CD14-positive monocyte (primary cell): ENCODE measurements around the gene GTPBP6. TPM values are rescaled to one million over a fixed set of nuclear protein-coding genes. Genes with fewer than 3 reads are reported as not detected.

Experiments
- DNase-seq, 3 donors: peaks; one replicate each; pipeline ENCODE4 v3.0.0-alpha.2; 2011 to 2022
- H2AFZ ChIP-seq: 2 replicates; pipeline ENCODE4 v1.6.0; 2012; ENCODE audit warnings: mild to moderate bottlenecking, low read depth, low read length, inconsistent platforms; ENCODE audit not compliant: insufficient read depth, poor library complexity, severe bottlenecking
- H3K27ac ChIP-seq, 2 donors: 1 replicate in 1 of 2; 2 replicates in 1 of 2; pipeline ENCODE4 v1.5.1; 2012 to 2013; ENCODE audit warnings: low read length in 2 of 2, control low read depth in 1 of 2, inconsistent platforms in 1 of 2, low read depth in 1 of 2, mild to moderate bottlenecking in 1 of 2
- H3K27me3 ChIP-seq, 2 donors: one replicate each; pipeline versions ENCODE4 v1.6.0 to v1.6.1; 2011 to 2013; ENCODE audit warnings: low read length in 2 of 2; ENCODE audit not compliant: control insufficient read depth in 2 of 2, insufficient read depth in 2 of 2
- H3K36me3 ChIP-seq, 2 donors: replicated peaks in 1 of 2; 1 replicate in 1 of 2; 2 replicates in 1 of 2; pipeline versions ENCODE4 v1.5.1 to v1.6.1; 2012 to 2013; ENCODE audit warnings: low read length in 2 of 2, control low read depth in 1 of 2, inconsistent platforms in 1 of 2, mild to moderate bottlenecking in 1 of 2; ENCODE audit not compliant: insufficient read depth in 2 of 2, control insufficient read depth in 1 of 2
- H3K4me1 ChIP-seq, 2 donors: 1 replicate in 1 of 2; 2 replicates in 1 of 2; pipeline versions ENCODE4 v1.5.1 to v1.6.1; 2012 to 2013; ENCODE audit warnings: low read length in 2 of 2, control low read depth in 1 of 2, inconsistent platforms in 1 of 2, mild to moderate bottlenecking in 1 of 2, moderate library complexity in 1 of 2; ENCODE audit not compliant: insufficient read depth in 2 of 2, control insufficient read depth in 1 of 2
- H3K4me2 ChIP-seq: replicated peaks from 2 replicates; pipeline ENCODE3; 2012; ENCODE audit warnings: low read length, moderate library complexity, mild to moderate bottlenecking; ENCODE audit not compliant: poor library complexity, severe bottlenecking; ENCODE audit errors: extremely low read depth
- H3K4me3 ChIP-seq, 3 experiments: fragments of 200-600 bp in 1 of 3; sonication (generic) in 1 of 3; replicated peaks in 1 of 3; 1 replicate in 2 of 3; 2 replicates in 1 of 3; pipeline ENCODE4 v1.5.1; 2011 to 2013; ENCODE audit warnings: low read length in 3 of 3, mild to moderate bottlenecking in 3 of 3, control low read depth in 2 of 3, low read depth in 2 of 3, inconsistent platforms in 1 of 3, moderate library complexity in 1 of 3
- H3K79me2 ChIP-seq: 2 replicates; pipeline ENCODE4 v1.6.0; 2012; ENCODE audit warnings: mild to moderate bottlenecking, control low read depth, inconsistent platforms, low read length, moderate library complexity; ENCODE audit not compliant: insufficient read depth
- H3K9ac ChIP-seq: 2 replicates; pipeline ENCODE4 v1.6.0; 2017; ENCODE audit warnings: low read length, mild to moderate bottlenecking; ENCODE audit not compliant: insufficient read depth, poor library complexity, severe bottlenecking
- H3K9me3 ChIP-seq, 2 donors: replicated peaks in 1 of 2; 1 replicate in 1 of 2; 2 replicates in 1 of 2; pipeline versions ENCODE4 v1.5.1 to v1.6.1; 2012 to 2013; ENCODE audit warnings: low read length in 2 of 2, control low read depth in 1 of 2; ENCODE audit not compliant: control insufficient read depth in 1 of 2, insufficient read depth in 1 of 2
- H4K20me1 ChIP-seq: 2 replicates; pipeline ENCODE4 v1.6.0; 2012; ENCODE audit warnings: mild to moderate bottlenecking, low read length, control low read depth, moderate library complexity; ENCODE audit not compliant: insufficient read depth
- H3K27ac Mint-ChIP-seq, 7 donors: one replicate each; pipeline ENCODE4 v1.8.0; 2020; ENCODE audit warnings: mild to moderate bottlenecking in 7 of 7, mixed read lengths in 7 of 7, moderate library complexity in 6 of 7, inconsistent platforms in 2 of 7
- H3K27me3 Mint-ChIP-seq, 3 donors: one replicate each; pipeline ENCODE4 v1.8.0; 2021 to 2022; ENCODE audit warnings: low read depth in 3 of 3, mild to moderate bottlenecking in 3 of 3, mixed read lengths in 3 of 3, moderate library complexity in 3 of 3, inconsistent platforms in 1 of 3
- H3K36me3 Mint-ChIP-seq, 2 donors: one replicate each; pipeline ENCODE4 v1.8.0; 2020; ENCODE audit warnings: mixed read lengths in 2 of 2, inconsistent platforms in 1 of 2, mild to moderate bottlenecking in 1 of 2
- H3K4me1 Mint-ChIP-seq: one replicate; pipeline ENCODE4 v1.8.0; 2020; ENCODE audit warnings: mild to moderate bottlenecking, mixed read lengths
- H3K4me3 Mint-ChIP-seq, 2 donors: one replicate each; pipeline ENCODE4 v1.8.0; 2020; ENCODE audit warnings: mild to moderate bottlenecking in 2 of 2, mixed read lengths in 2 of 2, moderate library complexity in 1 of 2
- H3K9me3 Mint-ChIP-seq, 7 donors: one replicate each; pipeline ENCODE4 v1.8.0; 2020 to 2022; ENCODE audit warnings: mixed read lengths in 7 of 7, mild to moderate bottlenecking in 6 of 7, moderate library complexity in 6 of 7, inconsistent platforms in 2 of 7
- WGBS: methylation state at CpG from one replicate; pipeline ENCODE4 v1.1.5; 2013; ENCODE audit warnings: missing lambda C conversion rate; ENCODE audit not compliant: insufficient coverage; 5-methylcytosine and 5-hydroxymethylcytosine counted together
- intact Hi-C, 2 donors: fragments of 100-400 bp; cut with micrococcal nuclease; formaldehyde crosslinking; loops; one replicate each; pipeline versions ENCODE4 v1.15.0 to v1.15.1; 2023
- polyA plus RNA-seq, 3 donors: library from polyadenylated mRNA; depleted of rRNA in 1 of 3; unstranded in 2 of 3; stranded (reverse) in 1 of 3; fragments of 300-500 nt in 2 of 3; fragments of >200 nt in 1 of 3; fragmentation: Illumina TruSeq in 2 of 3; gene quantifications; 1 replicate in 2 of 3; 2 replicates in 1 of 3; pipeline ENCODE4 v1.2.3, GENCODE V29; 2012 to 2021
- TF ChIP-seq, protein P1 (sequence below): fragments of 200-600 bp; IDR thresholded peaks from one replicate; pipeline ENCODE4 v1.8.0; 2022; ENCODE audit warnings: antibody characterized with exemption, mild to moderate bottlenecking

Gene GTPBP6
- polyA plus RNA-seq, 3 donors, result 17.2 to 39.3 (median 27.0) TPM

- Mint-ChIP-seq H3K9me3 (peaks cover 0 to 5% (median 0%) of the 10 kb centered on the region in 7 donors), H3K27me3 (peaks cover 0 to 3% (median 1%) of the 10 kb centered on the region in 3 donors), H3K36me3 (no peaks in the 10 kb centered on the region), H3K4me1 (no peaks in the 10 kb centered on the region), H3K27ac (no peak overlapping the region), H3K4me3 (no peak overlapping the region)
- no peaks in the 10 kb centered on the region for H3K79me2 ChIP-seq
- intact Hi-C loops, result no loop called here
- no peaks in the 10 kb centered on the region for H3K27me3 ChIP-seq
- H3K4me3 ChIP-seq, result no peak overlapping the region
- no peak overlapping the region for H3K27ac ChIP-seq
- H4K20me1 ChIP-seq, result no peaks in the 10 kb centered on the region
- no peak overlapping the region for H3K9ac ChIP-seq
- H3K4me1 ChIP-seq, result no peaks in the 10 kb centered on the region
- H2AFZ ChIP-seq, result no peak overlapping the region
- H3K36me3 ChIP-seq, result no peaks in the 10 kb centered on the region
- no peaks in the 10 kb centered on the region for H3K9me3 ChIP-seq
- TF ChIP-seq, protein P1, sequence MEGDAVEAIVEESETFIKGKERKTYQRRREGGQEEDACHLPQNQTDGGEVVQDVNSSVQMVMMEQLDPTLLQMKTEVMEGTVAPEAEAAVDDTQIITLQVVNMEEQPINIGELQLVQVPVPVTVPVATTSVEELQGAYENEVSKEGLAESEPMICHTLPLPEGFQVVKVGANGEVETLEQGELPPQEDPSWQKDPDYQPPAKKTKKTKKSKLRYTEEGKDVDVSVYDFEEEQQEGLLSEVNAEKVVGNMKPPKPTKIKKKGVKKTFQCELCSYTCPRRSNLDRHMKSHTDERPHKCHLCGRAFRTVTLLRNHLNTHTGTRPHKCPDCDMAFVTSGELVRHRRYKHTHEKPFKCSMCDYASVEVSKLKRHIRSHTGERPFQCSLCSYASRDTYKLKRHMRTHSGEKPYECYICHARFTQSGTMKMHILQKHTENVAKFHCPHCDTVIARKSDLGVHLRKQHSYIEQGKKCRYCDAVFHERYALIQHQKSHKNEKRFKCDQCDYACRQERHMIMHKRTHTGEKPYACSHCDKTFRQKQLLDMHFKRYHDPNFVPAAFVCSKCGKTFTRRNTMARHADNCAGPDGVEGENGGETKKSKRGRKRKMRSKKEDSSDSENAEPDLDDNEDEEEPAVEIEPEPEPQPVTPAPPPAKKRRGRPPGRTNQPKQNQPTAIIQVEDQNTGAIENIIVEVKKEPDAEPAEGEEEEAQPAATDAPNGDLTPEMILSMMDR, result no peak
- no peak for DNase-seq
- 78% methylated on average over 8 of the region's 13 CpGs for WGBS
- H3K4me2 ChIP-seq, result no peak overlapping the region
Observed at GRCh38 chrX:262381-262909, 56.2 kb downstream of the GTPBP6 start.

DNA sequence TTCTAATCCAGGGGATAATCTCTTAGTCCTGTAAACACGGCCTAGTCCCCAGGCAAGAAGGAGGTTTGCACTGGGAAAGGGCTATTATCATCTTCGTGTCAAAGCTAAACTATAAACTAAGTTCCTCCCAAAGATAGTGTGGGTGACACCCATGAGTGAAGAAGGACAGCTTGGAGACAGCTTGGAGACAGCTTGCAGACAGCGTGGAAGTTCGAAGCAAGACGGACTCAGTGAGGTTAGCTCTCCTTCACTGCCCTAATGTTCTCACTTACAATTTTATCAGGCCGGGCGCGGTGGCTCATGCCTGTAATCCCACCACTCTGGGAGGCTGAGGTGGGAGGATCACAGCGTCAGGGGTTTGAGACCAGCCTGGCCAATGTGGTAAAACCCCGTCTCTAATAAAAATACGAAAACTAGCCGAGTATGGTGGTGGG, 56.7 kb downstream of the GTPBP6 start:
- Histone ChIP-seq H3K4me2 (no peak overlapping the region), H3K9ac (no peak overlapping the region), H3K27me3 (no peaks in the 10 kb centered on the region), H3K4me1 (no peaks in the 10 kb centered on the region), H3K4me3 (no peak overlapping the region), H2AFZ (no peak overlapping the region), H3K27ac (no peak overlapping the region), H4K20me1 (no peaks in the 10 kb centered on the region), H3K36me3 (no peaks in the 10 kb centered on the region), H3K79me2 (no peaks in the 10 kb centered on the region), H3K9me3 (no peaks in the 10 kb centered on the region)
- no peaks in the 10 kb centered on the region for H3K4me1 Mint-ChIP-seq
- WGBS, result 93% methylated on average over 7 of the region's 12 CpGs
- peaks cover 0 to 5% (median 3%) of the 10 kb centered on the region in 3 donors for H3K27me3 Mint-ChIP-seq
- no peak overlapping the region for H3K4me3 Mint-ChIP-seq
- H3K27ac Mint-ChIP-seq, result no peak overlapping the region
- H3K9me3 Mint-ChIP-seq, result peaks cover 0 to 9% (median 0%) of the 10 kb centered on the region in 7 donors
- TF ChIP-seq, protein P1, result no peak
- intact Hi-C loops, result no loop called here
- DNase-seq, result peak in 1 of 3 donors; percentile 0
- H3K36me3 Mint-ChIP-seq, result no peaks in the 10 kb centered on the region
